ENCODE results near the gene FSTL5. TPM values are rescaled to one million over a fixed set of nuclear protein-coding genes. Genes with fewer than 3 reads are reported as not detected.
A peak's percentile ranks its signal among the peaks of the same experiment; 100 is the strongest.

FSTL5 gene
- total RNA-seq, 1 experiment from 2014 or later = not detected

DNA sequence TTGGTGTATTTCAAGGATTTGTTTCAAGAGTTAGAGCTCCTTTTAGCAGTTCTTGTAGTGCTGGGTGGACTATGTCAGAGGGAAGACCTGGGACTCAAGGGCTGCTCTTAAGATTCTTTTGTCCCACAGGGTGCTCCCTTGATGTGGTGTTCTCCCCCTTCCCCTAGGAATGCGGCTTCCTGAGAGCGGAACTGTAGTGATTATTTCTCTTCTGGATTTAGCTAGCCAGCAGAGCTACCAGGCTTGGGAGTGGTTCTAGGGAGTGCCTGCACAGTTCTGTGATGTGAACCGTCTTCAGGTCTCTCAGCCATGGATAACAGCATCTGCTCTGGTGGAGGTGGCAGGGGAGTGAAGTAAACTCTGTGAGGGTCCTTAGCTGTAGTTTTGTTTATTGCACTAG is 336.8 kb downstream of the FSTL5 start:
- H3K4me3 Mint-ChIP-seq = no peak overlapping the region
- no peak overlapping the region for H3K27ac ChIP-seq (ENCODE audit: insufficient read length, low read depth, low read length)
- no peak overlapping the region for H2AK5ac ChIP-seq (ENCODE audit: insufficient read length, low read length)
- TF ChIP-seq, protein P1, sequence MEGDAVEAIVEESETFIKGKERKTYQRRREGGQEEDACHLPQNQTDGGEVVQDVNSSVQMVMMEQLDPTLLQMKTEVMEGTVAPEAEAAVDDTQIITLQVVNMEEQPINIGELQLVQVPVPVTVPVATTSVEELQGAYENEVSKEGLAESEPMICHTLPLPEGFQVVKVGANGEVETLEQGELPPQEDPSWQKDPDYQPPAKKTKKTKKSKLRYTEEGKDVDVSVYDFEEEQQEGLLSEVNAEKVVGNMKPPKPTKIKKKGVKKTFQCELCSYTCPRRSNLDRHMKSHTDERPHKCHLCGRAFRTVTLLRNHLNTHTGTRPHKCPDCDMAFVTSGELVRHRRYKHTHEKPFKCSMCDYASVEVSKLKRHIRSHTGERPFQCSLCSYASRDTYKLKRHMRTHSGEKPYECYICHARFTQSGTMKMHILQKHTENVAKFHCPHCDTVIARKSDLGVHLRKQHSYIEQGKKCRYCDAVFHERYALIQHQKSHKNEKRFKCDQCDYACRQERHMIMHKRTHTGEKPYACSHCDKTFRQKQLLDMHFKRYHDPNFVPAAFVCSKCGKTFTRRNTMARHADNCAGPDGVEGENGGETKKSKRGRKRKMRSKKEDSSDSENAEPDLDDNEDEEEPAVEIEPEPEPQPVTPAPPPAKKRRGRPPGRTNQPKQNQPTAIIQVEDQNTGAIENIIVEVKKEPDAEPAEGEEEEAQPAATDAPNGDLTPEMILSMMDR (conservative IDR thresholded peaks at IDR 0.05) = no peak
- no peak overlapping the region for H2BK5ac ChIP-seq (ENCODE audit: insufficient read length, low read length)
- no peaks in the 10 kb centered on the region for H3K9me3 ChIP-seq (ENCODE audit: control insufficient read depth, low read depth, low read length)
- no peaks in the 10 kb centered on the region for H3K79me1 ChIP-seq (ENCODE audit: insufficient read depth, low read depth, low read length, poor library complexity, severe bottlenecking)
- H3K4me1 ChIP-seq (ENCODE audit: insufficient read depth, low read length) = no peaks in the 10 kb centered on the region
- no peaks in the 10 kb centered on the region for H3K36me3 Mint-ChIP-seq (ENCODE audit: insufficient read depth in 1 of 3, low read depth in 3 of 3)
- H3K23ac ChIP-seq (ENCODE audit: insufficient read length, low read depth, low read length) = no peak overlapping the region
- H3K27me3 ChIP-seq (ENCODE audit: insufficient read depth, low read length) = no peaks in the 10 kb centered on the region
- no peak overlapping the region for H3K4ac ChIP-seq (ENCODE audit: low read depth, low read length)
- peak; percentile 21 for DNase-seq
- H2BK20ac ChIP-seq (ENCODE audit: low read depth, low read length, poor library complexity, severe bottlenecking) = no peak overlapping the region
- no peaks in the 10 kb centered on the region for H3K23me2 ChIP-seq (ENCODE audit: insufficient read length, low read depth, low read length, poor library complexity, severe bottlenecking)
- H3K9me3 Mint-ChIP-seq = peaks cover 0 to 3% of the 10 kb centered on the region in 2 experiments; a peak in 3 of 5 replicates
- no peaks in the 10 kb centered on the region for H3K27me3 Mint-ChIP-seq (ENCODE audit: low read depth)
- no peak overlapping the region for H4K8ac ChIP-seq (replicated peaks; ENCODE audit: insufficient read length, low read depth, low read length)
- no peak overlapping the region for H4K91ac ChIP-seq (ENCODE audit: insufficient read length, low read depth, low read length)
- no peak overlapping the region for H2BK15ac ChIP-seq (ENCODE audit: low read depth, low read length)
- no peak overlapping the region for H3T11ph ChIP-seq (ENCODE audit: low read length)
- no peak overlapping the region for H3K18ac ChIP-seq (ENCODE audit: insufficient read length, low read depth, low read length)
- H3K79me2 ChIP-seq (ENCODE audit: insufficient read depth, low read length) = no peaks in the 10 kb centered on the region
- no peak overlapping the region for H2AFZ ChIP-seq (ENCODE audit: low read length)
- peaks cover 0 to 4% of the 10 kb centered on the region in 2 experiments; a peak in 2 of 4 replicates for H3K4me1 Mint-ChIP-seq
- H2BK12ac ChIP-seq (ENCODE audit: insufficient read length, low read depth, low read length) = no peak overlapping the region
- no peak overlapping the region for H3K9ac ChIP-seq (ENCODE audit: extremely low read depth, insufficient read length, low read length)
- no peak overlapping the region for H3K4me2 ChIP-seq (ENCODE audit: insufficient read depth, insufficient read length, low read length)
- H4K20me1 ChIP-seq (ENCODE audit: control insufficient read depth, insufficient read depth, insufficient read length) = no peaks in the 10 kb centered on the region
- no peak overlapping the region for H3K56ac ChIP-seq (ENCODE audit: insufficient read length, low read depth, low read length)
- no peak overlapping the region for H4K5ac ChIP-seq (ENCODE audit: insufficient read length, low read depth, low read length)
- H2BK120ac ChIP-seq (ENCODE audit: low read depth, low read length, poor library complexity, severe bottlenecking) = no peak overlapping the region
- no CpG with 5 or more reads among the region's 3 CpGs for WGBS (ENCODE audit: extremely low coverage, insufficient read length, low lambda C conversion rate)
- peak overlapping the region in 1 of 3 experiments; percentile 93; a peak in 2 of 7 replicates for H3K27ac Mint-ChIP-seq
- no peak overlapping the region for H3K14ac ChIP-seq (ENCODE audit: insufficient read depth, low read length)

Data from H9 (cell line).